Measurements from ENCODE around the gene CLBA1.

DNA sequence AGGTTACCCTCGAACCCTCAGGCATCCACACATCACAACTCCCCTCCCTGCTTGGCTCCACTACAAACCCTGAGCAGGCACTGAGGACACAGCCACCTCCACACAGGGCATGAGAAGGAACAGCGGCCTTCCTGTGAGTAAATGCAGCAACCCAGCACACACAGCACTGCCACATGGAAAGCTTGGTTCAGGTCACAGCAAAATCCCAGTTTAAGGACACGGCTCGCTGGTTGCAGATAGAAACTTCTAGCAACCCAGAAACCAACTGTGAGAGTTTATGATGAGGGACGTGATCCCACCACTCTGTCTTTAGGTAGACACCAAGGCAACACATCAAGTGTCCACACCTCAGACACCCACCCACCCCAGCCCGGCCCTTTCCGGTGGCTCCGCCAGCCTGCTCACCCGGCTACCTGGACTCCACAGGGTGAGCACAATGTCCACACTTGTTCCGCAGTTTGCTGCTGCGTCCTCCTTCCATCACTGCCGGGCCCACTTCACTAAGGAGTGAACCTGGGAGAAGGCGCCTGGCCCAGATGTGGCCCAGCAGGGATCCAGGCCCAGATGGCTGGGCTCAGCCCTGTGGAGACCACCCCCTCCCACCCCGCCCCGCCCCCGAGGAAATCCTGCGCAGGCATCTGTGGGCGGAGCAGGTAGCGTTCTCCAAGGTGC lies 22.1 kb downstream of the CLBA1 start:
- no peak for TF ChIP-seq POLR2A (IDR thresholded peaks at IDR 0.05; ENCODE audit: low read depth, low read length)
- peak; percentile 89 for TF ChIP-seq POLR2AphosphoS5 (IDR thresholded peaks at IDR 0.05; ENCODE audit: low read depth, low read length)
